ENCODE data around the gene WNT9A. TPM values are rescaled to one million over a fixed set of nuclear protein-coding genes. Genes with fewer than 3 reads are reported as not detected.

The WNT9A gene
- total and polyA plus RNA-seq, 9 of the 15 experiments (the other 6 are each of a cell fraction or from before 2014, with no cell fraction given): 0.04 to 0.17 (median 0.10) TPM; not detected in 4

DNA sequence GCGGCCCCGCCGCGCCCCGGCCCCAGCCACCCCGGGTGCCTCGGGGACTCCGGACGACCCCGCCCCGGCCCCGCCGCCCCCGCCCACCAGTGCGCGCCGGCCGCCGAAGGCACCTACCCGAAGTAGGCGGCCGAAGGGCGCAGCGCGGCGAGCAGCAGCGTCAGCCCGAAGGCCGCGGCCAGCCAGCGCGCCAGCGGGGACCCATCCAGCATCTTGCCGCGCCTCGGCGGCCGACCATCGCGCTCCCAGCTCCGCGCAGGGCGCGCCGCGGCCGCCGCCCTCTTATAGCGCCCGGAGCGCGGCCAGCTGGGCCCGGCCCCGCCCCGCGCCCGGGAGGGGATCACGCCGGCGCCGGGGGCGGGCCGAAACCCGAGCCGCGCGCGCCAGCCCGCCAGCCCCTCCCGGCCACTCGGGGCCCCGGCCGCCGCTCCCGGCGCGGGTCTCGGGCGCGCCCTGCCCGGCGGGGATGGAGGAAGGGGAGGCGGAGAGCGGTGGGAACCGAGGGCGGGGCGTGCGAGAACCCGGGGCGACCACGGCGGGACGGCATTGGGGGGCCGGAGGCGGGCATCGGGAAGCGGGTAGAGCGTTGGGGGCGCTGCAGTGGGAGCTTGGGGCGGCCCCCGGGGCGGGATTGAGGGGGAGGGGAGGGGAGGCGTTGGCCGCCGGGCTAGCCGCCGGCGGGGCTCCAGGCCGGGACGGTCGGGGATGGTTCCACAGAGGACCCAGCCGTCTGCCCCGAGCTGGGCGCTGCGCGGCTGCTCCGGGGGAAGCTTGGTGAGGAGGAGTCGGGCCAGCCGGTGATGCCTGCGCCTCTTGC, at the start of gene WNT9A (continued):
- no peak for TF ChIP-seq TEAD2 (tag; IDR thresholded peaks at IDR 0.05)
- TF ChIP-seq FIP1L1 (IDR thresholded peaks at IDR 0.05; ENCODE audit: low read depth, low read length, poor library complexity, severe bottlenecking): peak; percentile 35
- TF ChIP-seq, protein P1, sequence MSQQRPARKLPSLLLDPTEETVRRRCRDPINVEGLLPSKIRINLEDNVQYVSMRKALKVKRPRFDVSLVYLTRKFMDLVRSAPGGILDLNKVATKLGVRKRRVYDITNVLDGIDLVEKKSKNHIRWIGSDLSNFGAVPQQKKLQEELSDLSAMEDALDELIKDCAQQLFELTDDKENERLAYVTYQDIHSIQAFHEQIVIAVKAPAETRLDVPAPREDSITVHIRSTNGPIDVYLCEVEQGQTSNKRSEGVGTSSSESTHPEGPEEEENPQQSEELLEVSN (IDR thresholded peaks at IDR 0.05; ENCODE audit: borderline replicate concordance in 1 of 2, extremely low read depth in 1 of 2, insufficient read depth in 1 of 2, insufficient read length in 1 of 2, low read depth in 1 of 2, low read length in 1 of 2, poor library complexity in 1 of 2, severe bottlenecking in 1 of 2): peak; percentile 29 to 72
- TF ChIP-seq, protein P2, sequence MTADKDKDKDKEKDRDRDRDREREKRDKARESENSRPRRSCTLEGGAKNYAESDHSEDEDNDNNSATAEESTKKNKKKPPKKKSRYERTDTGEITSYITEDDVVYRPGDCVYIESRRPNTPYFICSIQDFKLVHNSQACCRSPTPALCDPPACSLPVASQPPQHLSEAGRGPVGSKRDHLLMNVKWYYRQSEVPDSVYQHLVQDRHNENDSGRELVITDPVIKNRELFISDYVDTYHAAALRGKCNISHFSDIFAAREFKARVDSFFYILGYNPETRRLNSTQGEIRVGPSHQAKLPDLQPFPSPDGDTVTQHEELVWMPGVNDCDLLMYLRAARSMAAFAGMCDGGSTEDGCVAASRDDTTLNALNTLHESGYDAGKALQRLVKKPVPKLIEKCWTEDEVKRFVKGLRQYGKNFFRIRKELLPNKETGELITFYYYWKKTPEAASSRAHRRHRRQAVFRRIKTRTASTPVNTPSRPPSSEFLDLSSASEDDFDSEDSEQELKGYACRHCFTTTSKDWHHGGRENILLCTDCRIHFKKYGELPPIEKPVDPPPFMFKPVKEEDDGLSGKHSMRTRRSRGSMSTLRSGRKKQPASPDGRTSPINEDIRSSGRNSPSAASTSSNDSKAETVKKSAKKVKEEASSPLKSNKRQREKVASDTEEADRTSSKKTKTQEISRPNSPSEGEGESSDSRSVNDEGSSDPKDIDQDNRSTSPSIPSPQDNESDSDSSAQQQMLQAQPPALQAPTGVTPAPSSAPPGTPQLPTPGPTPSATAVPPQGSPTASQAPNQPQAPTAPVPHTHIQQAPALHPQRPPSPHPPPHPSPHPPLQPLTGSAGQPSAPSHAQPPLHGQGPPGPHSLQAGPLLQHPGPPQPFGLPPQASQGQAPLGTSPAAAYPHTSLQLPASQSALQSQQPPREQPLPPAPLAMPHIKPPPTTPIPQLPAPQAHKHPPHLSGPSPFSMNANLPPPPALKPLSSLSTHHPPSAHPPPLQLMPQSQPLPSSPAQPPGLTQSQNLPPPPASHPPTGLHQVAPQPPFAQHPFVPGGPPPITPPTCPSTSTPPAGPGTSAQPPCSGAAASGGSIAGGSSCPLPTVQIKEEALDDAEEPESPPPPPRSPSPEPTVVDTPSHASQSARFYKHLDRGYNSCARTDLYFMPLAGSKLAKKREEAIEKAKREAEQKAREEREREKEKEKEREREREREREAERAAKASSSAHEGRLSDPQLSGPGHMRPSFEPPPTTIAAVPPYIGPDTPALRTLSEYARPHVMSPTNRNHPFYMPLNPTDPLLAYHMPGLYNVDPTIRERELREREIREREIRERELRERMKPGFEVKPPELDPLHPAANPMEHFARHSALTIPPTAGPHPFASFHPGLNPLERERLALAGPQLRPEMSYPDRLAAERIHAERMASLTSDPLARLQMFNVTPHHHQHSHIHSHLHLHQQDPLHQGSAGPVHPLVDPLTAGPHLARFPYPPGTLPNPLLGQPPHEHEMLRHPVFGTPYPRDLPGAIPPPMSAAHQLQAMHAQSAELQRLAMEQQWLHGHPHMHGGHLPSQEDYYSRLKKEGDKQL (CRISPR knock-in tag; IDR thresholded peaks at IDR 0.05; ENCODE audit: borderline replicate concordance): no peak
- TF ChIP-seq LARP7 (IDR thresholded peaks at IDR 0.05): no peak
- TF ChIP-seq HDGF (IDR thresholded peaks at IDR 0.05): no peak
- no peak for TF ChIP-seq GTF2F1 (IDR thresholded peaks at IDR 0.05; ENCODE audit: low read depth, low read length)
- no peak for TF ChIP-seq CREM (IDR thresholded peaks at IDR 0.05; ENCODE audit: low read depth)
- no peak for TF ChIP-seq STAT5A (IDR thresholded peaks at IDR 0.05; ENCODE audit: borderline replicate concordance, low read length)
- no peak for TF ChIP-seq EHMT2 (IDR thresholded peaks at IDR 0.05)
- no peak for TF ChIP-seq ZNF232 (CRISPR knock-in tag; IDR thresholded peaks at IDR 0.05)
- no peak for TF ChIP-seq PTBP1 (IDR thresholded peaks at IDR 0.05; ENCODE audit: low read depth, low read length)
- no peak for TF ChIP-seq ZNF695 (CRISPR knock-in tag; IDR thresholded peaks at IDR 0.05)
- TF ChIP-seq SNRNP70 (optimal IDR thresholded peaks at IDR 0.05; ENCODE audit: low read depth, low read length): no peak
- peak; percentile 44 for TF ChIP-seq KDM5B (IDR thresholded peaks at IDR 0.05; ENCODE audit: insufficient replicate concordance, low read depth, low read length)
- no peak for TF ChIP-seq TARDBP (IDR thresholded peaks at IDR 0.05)
- no peak for TF ChIP-seq CHD4 (IDR thresholded peaks at IDR 0.05; ENCODE audit: insufficient read depth, insufficient replicate concordance, low read depth, low read length, poor library complexity, severe bottlenecking)
- TF ChIP-seq MYC (IDR thresholded peaks at IDR 0.05; ENCODE audit: low read depth, low read length): no peak
- TF ChIP-seq MYC (CRISPR knock-in tag; IDR thresholded peaks at IDR 0.05; ENCODE audit: borderline replicate concordance, low read depth): no peak
